Stimulated activated CD4-positive, alpha-beta T cell treated with anti-CD3 and anti-CD28 coated beads, Interleukin-4, amount 100 ng/mL, for 24 hours (primary cell): Measurements from ENCODE around the gene CIRBP.
A peak's percentile ranks its signal among the peaks of the same experiment; 100 is the strongest.

ENCODE experiments used
- DNase-seq: peaks from one replicate; pipeline ENCODE4 v3.0.0-alpha.2; 2020

Gene CIRBP

DNA sequence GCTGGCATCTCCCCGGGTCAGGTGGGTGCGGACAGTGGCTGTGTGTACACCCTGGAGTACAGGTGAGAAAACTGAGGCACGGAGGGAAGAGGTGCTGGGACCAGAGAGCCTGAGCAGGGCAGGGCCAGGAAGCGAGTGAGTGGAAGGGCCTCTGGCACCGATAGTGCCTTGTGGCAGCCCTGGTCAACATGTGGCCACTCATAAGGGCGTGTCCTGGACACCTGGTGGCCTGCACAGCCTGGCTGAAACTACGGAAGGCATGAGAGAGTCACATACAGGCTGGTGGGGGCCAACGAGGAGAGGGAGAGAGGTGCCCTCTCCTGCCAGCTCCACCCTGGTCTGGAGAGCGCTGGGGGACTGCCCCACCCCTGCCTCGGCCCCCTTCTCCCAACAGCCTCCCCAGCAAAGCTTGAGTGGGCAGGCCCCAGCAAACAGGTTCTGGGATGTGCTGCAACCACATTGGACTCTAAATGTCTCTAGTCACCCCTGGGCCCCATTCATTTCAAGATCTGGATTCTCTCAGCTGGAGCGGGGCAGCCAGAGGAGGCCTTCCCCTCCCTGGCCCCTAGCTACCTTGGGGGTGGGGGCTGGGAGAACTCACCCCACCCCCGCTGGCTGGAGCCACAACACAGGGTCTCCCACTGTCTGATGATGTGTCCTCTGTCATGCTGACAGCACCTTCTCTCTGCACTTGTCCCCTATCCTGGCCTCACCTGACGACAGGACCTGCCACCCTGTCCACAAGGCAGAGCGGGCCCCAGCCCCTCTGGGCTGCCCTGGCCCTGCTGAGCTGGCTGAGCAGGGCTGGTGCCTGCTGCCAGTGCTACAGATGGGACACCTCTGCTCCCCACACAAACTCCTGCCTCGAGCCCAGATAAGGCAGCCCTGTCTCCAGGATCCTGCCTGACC lies 37.1 kb upstream of the CIRBP start:
- DNase-seq, result no peak

- no peak for DNase-seq
Measured at GRCh38 chr19:1232652-1233072, 36.5 kb upstream of the CIRBP start.

DNA sequence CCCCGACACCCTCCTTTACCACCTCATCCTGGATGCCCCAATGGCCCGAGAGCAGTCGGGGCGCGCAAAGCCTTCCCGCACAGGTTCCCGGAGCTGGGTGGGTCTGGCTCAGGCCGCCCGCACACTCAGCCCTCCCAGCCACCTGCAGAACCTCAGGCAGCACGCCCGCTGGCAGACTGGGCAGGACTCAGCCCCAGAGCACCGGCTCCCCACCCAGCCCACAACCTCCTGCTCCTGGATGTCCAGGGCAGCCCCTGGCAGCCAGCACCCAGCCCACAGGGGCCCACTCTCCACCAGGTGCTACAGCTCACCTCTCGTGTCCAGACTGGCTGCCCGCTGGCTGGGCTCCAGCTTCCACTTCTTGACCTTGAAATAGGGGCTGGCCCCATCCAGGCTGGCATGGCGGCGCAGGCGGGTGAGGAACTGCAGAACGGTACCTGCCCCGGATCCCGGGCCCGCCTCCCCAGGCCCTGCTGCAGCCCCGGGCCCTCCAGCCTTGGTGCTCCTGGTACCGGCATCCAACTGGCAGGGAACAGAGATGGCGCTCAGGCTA lies 35.9 kb upstream of the CIRBP start:
- DNase-seq, result no peak

DNA sequence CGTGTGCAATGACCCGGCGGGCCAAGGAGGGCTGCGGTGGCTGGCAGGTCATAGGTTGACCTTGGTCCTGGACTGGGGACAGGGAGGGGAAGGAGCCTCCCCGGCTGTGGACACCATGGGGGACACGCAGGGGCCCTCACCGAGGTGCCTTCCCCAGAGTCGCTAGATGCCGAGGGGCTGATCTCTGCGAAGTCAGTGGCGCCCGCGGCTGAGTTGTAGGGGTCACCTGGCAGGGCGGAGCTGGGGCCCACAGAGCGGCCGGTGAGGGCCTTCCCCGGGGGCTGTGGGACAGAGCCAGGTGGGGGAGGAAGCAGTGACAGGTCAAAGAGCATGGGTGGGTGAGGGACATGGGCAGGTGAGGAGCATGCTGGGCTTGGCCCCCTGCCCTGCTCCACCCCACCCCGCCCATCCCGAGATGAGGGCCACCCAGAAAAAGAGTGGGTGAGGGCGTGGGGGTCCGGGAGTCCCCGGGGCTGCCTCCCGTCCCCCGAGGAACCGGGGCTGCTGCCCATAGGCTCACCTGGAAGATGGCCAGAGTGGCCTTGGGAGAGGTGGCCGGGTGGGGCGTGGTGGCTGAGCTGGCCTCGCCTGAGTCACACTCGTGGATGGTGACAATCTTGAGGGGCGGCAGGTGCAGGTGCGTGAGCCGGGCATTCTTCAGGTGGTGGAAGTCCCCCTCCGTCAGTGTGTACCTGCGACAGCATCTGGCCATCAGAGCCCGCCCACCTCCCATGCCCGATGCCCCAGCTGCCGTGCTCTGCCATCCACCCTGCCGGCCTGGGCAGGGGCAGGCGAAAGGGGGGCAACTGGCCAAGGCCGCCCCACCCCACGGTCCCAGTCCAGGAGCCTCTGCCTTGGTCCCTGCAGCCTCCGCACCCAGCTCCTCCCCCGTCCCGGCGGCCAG lies 34.8 kb upstream of the CIRBP start:
- no peak for DNase-seq

GRCh38 chr19:1234955-1235380 lies 34.2 kb upstream of the CIRBP start:
- DNase-seq, result no peak

- no peak for DNase-seq
Measured at GRCh38 chr19:1235625-1236538, 33.2 kb upstream of the CIRBP start.

DNA sequence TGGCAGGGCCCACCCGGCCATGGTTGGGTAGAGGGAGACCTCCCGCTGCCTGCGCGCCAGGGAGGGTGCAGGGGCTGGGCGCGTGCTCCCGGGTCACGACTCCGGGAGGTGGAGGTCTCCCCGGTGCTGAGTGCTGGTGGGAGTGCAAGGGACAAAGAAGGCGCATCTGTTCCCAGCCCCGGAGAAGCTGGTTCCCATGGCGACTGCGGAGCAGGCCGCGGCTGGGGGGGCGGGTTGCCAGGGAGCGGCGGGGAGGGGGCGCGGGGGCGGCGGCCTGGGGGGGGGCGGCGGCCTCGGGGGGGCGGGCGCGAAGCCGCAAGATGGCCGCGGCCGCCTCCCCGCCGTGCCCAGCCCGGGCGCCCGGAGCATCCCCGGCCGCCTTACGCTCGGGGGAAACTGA lies 32.6 kb upstream of the CIRBP start:
- DNase-seq, result no peak

DNA sequence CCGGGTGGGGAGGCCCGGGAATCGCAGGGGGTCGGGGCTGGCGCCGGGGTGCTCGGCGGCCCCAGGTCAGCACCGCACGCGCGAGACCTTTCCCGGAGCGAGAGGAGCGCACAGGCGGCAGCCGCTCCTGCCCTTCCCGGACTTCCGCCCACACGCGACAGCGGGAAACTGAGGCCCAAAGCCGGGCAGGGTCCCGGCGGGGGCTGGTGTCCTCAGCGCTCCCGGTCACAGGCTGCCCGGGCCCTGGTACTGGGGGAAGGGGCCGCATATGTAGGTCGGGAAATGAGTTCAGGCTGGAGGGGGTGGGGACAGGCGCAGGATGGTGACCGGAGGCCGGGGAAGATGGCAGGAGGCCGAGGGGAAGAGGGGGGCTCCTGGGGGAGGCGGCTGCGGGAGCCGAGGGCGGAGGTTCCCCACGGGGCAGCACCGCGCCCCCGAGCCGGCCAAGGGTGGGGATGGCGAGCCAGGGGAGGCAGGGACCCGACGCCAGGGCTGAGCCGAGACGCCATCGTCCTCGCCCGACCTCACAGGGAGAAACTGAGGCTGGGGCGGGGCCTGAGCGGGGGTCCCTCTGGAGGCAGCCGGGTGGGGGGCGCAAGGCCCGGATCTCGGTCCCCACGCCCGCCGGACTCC lies 32.0 kb upstream of the CIRBP start:
- no peak for DNase-seq

GRCh38 chr19:1237754-1238368 lies 31.3 kb upstream of the CIRBP start, which contains the start of gene CBARP:
Gene CBARP (minus strand): TSS chr19:1238005. CDS start chr19:1236100, 1,905 bp downstream.
- DNase-seq, result no peak

DNA sequence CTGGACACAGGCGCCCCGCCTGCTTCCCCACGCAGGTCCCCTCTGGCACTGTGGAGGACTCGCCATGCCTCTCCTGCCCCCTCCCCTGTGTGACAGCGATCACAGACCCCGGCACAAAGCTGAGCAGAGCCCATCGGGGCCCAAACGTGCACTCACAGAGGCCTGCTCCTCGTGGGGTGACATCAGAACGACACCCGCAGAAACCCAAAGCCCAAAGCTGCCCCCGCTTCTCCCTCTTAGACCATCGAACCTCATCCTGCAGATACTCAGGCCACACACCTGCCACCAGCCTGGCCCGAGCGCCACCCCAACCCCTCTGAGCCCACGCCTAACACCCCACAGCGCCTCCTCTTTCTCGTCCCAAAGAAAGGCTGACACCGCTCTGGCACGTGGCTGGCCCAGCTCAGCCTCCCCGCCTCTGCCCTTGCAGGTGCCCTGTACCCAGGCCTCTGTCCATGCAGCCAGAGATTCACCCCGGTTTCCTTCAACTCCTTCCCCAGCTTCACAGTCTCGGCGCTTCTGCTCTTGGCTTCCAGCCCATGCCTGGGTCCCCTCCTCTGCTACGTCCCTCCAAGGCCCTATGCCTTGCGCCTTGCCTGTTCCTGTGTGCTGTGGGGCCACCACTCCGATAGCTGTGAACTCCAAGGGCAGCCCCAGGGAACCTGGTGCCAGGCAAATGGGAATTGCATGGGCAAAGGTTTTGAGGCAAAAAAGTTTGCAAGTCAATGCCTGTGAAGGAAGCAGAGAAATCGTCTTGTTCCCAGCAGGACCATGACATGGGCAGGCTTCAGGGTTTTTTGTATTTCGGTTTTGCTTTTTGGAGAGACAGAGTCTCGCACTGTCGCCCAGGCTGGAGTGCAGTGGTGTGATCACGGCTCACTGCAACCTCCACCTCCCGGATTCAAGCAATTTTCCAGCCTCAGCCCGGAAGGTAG lies 30.5 kb upstream of the CIRBP start:
- no peak for DNase-seq

DNA sequence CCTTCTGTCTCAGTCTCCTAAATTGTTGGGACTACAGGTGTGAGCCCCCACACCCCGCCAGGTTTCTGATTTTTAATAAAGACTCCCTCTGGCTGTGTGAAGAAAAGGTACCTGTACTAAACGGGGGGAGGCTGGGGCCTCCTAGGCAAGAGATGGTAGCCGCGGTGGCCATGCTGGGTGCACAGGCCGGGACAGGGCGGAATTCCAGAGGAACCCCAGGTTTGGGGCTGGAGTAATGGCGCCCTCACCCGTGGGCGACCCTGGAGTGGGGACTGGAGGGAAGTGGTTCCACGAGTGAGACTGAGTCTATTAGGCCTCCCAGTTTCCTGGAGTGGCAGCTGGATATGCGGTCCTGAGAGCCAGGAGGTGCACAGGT lies 29.7 kb upstream of the CIRBP start:
- no peak for DNase-seq

DNA sequence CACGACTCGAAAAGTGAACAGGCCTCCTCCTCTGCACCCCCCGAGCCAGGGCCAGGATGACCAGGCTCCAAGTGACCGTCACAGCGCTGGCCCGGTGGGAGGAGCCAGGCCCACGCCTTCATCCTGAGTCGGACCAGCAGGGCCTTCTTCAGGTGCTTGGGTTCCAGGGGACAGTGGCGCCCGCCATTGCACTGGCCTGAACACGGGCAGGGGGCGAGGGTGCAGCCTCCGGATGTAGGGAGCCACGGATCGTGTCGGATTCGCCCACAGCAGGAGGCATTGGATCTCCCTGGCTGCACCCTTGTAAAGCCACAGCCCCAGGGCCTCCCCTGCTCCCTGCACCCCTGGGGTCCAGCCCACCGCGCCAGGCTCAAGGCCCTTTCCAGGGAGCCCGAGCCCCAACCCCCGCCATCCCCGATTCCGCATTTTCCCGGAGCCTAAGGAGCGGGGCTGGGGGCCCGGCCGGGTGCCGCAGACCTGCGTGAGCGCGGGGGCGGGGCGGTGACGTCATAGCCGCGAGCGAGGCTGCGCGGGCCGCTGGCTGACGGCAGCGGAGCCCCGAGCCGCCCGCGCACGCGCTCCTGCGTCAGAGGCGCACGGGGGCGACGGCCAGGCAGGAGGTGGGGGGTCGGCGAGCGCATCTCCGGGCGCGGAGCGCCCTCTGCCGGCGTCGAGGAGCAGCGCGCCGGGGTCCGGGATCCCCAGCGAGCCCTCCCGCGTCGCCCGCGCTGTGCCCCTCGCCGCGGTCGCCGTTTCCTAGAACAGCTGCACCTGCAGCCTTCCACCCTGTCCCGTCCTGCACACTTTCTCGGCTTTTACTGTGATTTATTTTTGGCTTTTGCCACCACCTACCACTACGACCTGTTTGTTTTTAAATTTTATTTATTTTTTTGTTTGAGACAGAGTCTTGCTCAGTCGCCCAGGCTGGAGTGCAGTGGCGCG lies 29.1 kb upstream of the CIRBP start:
- peak; percentile 91 for DNase-seq

- DNase-seq, result no peak
Measured at GRCh38 chr19:1240925-1241324, 28.2 kb upstream of the CIRBP start.

- peak; percentile 92 for DNase-seq
Measured at GRCh38 chr19:1241417-1242095, 27.6 kb upstream of the CIRBP start, which contains the start of gene ATP5F1D. Gene ATP5F1D (plus strand): TSS chr19:1241751. CDS start chr19:1241851, 100 bp downstream.

- DNase-seq, result peak; percentile 85
Measured at GRCh38 chr19:1243768-1244692, 25.1 kb upstream of the CIRBP start.

DNA sequence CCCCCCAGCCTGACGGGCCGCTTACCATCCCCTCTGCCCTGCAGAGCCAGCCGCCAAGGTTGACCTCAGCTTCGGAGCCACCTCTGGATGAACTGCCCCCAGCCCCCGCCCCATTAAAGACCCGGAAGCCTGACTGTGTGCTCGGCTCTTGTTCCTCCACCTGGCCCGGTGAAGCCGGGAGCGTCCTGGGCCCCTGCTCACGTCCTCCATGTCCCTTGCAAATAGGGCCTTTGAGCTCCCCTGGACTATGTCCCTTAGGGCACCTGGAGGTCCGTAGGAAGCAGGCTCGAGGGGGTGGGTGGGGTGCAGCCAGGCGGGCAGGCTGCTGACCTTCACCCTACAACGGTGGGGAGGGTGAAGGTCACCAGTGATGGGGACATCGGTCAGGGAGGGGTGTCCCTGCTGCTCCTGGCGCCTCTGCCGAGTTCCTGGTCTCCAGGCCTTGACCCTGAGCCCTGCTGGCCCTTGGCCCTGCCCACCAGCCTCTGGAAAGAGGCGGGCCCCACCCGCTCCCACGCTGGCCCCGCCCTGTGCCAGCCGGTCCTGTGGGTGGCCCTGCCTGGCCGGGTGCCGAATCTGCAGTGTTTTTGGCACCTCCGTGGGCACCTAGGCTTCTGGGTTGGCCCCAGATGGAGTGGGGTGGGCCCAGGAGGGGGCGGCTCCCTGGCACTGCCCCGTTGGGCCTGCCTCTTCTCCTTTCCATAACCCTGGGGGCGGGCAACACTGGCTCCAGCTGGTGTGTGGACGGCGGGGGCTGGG lies 24.3 kb upstream of the CIRBP start:
- DNase-seq, result no peak
